ENCODE data around the gene CD72.
"Not testable (repeated sequence)": the region's sequence is repeated elsewhere in the genome, so short reads cannot be mapped to it uniquely, and the experiment has no call there.

The CD72 gene

GRCh38 chr9:35588506-35588905 is 29.7 kb downstream of the CD72 start:
- DNase-seq (ENCODE audit: low read depth): not testable (repeated sequence)

- not testable (repeated sequence) for DNase-seq (ENCODE audit: low read depth)
Measured at GRCh38 chr9:35584681-35585080, 33.5 kb downstream of the CD72 start.

- not testable (repeated sequence) for DNase-seq (ENCODE audit: low read depth)
Measured at GRCh38 chr9:35583521-35583920, 34.7 kb downstream of the CD72 start.

- DNase-seq (ENCODE audit: low read depth): not testable (repeated sequence)
Measured at GRCh38 chr9:35579659-35580227, 38.5 kb downstream of the CD72 start.

GRCh38 chr9:35579130-35579529 is 39.1 kb downstream of the CD72 start:
- no peak for DNase-seq (ENCODE audit: low read depth)

- no peak for DNase-seq (ENCODE audit: low read depth)
Measured at GRCh38 chr9:35577486-35577885, 40.7 kb downstream of the CD72 start.

GRCh38 chr9:35575478-35575877 is 42.7 kb downstream of the CD72 start:
- no peak for DNase-seq (ENCODE audit: low read depth)

- DNase-seq (ENCODE audit: low read depth): no peak
Measured at GRCh38 chr9:35574578-35575122, 43.6 kb downstream of the CD72 start.

GRCh38 chr9:35570709-35571504 is 47.3 kb downstream of the CD72 start:
- DNase-seq (ENCODE audit: low read depth): no peak

GRCh38 chr9:35569206-35569605 is 49.0 kb downstream of the CD72 start:
- no peak for DNase-seq (ENCODE audit: low read depth)

- no peak for DNase-seq (ENCODE audit: low read depth)
Measured at GRCh38 chr9:35568196-35568595, 50.0 kb downstream of the CD72 start.

- no peak for DNase-seq (ENCODE audit: low read depth)
Measured at GRCh38 chr9:35566417-35566816, 51.8 kb downstream of the CD72 start.

GRCh38 chr9:35564658-35565061 is 53.6 kb downstream of the CD72 start:
- no peak for DNase-seq (ENCODE audit: low read depth)

- no peak for DNase-seq (ENCODE audit: low read depth)
Measured at GRCh38 chr9:35563791-35564197, 54.4 kb downstream of the CD72 start.

- DNase-seq (ENCODE audit: low read depth): no peak
Measured at GRCh38 chr9:35562895-35563780, 55.1 kb downstream of the CD72 start.

GRCh38 chr9:35561468-35562261 is 56.5 kb downstream of the CD72 start:
- no peak for DNase-seq (ENCODE audit: low read depth)

- no peak for DNase-seq (ENCODE audit: low read depth)
Measured at GRCh38 chr9:35560625-35561337, 57.4 kb downstream of the CD72 start.
